PC-9 (cell line): ENCODE data around the gene MAZ.

Experiments
- CTCF ChIP-seq: fragments of 200-600 bp; sonication (generic); conservative IDR thresholded peaks from 2 replicates; pipeline ENCODE4 v1.6.1; 2017; ENCODE audit warnings: mixed run types, antibody characterized with exemption, mild to moderate bottlenecking, moderate library complexity
- EZH2 ChIP-seq: fragments of 200-600 bp; sonication (generic); IDR thresholded peaks from 2 replicates; pipeline ENCODE4 v1.8.0; 2017; ENCODE audit warnings: antibody characterized with exemption, low read depth

GRCh38 chr16:29790183-29790948, 16.0 kb upstream of the MAZ start, which contains the start of gene KIF22:
- TF ChIP-seq CTCF (peak; percentile 81), EZH2 (no peak)
